Body of pancreas (tissue), 4 donors: ENCODE measurements around the gene DNAH10. TPM values are rescaled to one million over a fixed set of nuclear protein-coding genes. Genes with fewer than 3 reads are reported as not detected.

Experiments used
- ATAC-seq: fragments of 150-250 bp; one replicate; pipeline ENCODE4 v1.9.1; 2016
- DNase-seq, 4 donors: peaks; one replicate each; pipeline ENCODE4 v3.0.0-alpha.2; 2019
- H3K27ac ChIP-seq, 4 donors: fragments of 200-600 bp; sonication (generic); 1 replicate in 3 of 4; 2 replicates in 1 of 4; pipeline versions ENCODE4 v1.5.1 to v1.6.1; 2016 to 2019; ENCODE audit warnings: mild to moderate bottlenecking in 1 of 4, mixed read lengths in 1 of 4, moderate library complexity in 1 of 4
- H3K27me3 ChIP-seq, 2 donors: fragments of 200-600 bp; sonication (generic); one replicate each; pipeline ENCODE4 v1.6.0; 2016; ENCODE audit warnings: mild to moderate bottlenecking in 1 of 2
- H3K36me3 ChIP-seq, 2 donors: fragments of 200-600 bp; sonication (generic); replicated peaks in 1 of 2; 2 replicates each; pipeline ENCODE4 v1.5.1; 2016; ENCODE audit warnings: low read depth in 2 of 2; ENCODE audit not compliant: insufficient read depth in 1 of 2
- H3K4me1 ChIP-seq: fragments of 200-600 bp; sonication (generic); one replicate; pipeline ENCODE4 v1.6.0; 2016
- H3K4me3 ChIP-seq, 2 donors: fragments of 200-600 bp; sonication (generic); 1 replicate in 1 of 2; 2 replicates in 1 of 2; pipeline ENCODE4 v1.5.1; 2016 to 2019
- H3K9me3 ChIP-seq, 3 donors: fragments of 200-600 bp; sonication (generic); 1 replicate in 2 of 3; 2 replicates in 1 of 3; pipeline ENCODE4 v1.5.1; 2016
- POLR2A ChIP-seq, 3 donors: fragments of 450-650 bp; IDR thresholded peaks; one replicate each; pipeline ENCODE4 v1.6.1; 2016; ENCODE audit warnings: antibody characterized with exemption in 3 of 3, mild to moderate bottlenecking in 2 of 3
- WGBS, 2 donors: methylation state at CpG; one replicate each; pipeline ENCODE4 v1.1.5; 2017; 5-methylcytosine and 5-hydroxymethylcytosine counted together
- intact Hi-C: fragments of 100-400 bp; cut with DNase I; formaldehyde crosslinking; loops from one replicate; pipeline ENCODE4 v1.15.1; 2023
- total RNA-seq, 2 donors: library from RNA; depleted of rRNA; stranded (reverse); fragments of >200 nt; gene quantifications; one replicate each; pipeline ENCODE4 v1.1.0, GENCODE V29; 2016
- TF ChIP-seq, protein P1 (sequence below), 7 experiments: fragments of 450-650 bp in 4 of 7; fragments of 200-600 bp in 3 of 7; sonication (generic) in 3 of 7; IDR thresholded peaks; one replicate each; pipeline ENCODE4 v1.5.1; 2016 to 2019; ENCODE audit warnings: antibody characterized with exemption in 7 of 7

The DNAH10 gene
- total RNA-seq, 2 donors from 2014 or later = 0.26 TPM; not detected in 1

DNA sequence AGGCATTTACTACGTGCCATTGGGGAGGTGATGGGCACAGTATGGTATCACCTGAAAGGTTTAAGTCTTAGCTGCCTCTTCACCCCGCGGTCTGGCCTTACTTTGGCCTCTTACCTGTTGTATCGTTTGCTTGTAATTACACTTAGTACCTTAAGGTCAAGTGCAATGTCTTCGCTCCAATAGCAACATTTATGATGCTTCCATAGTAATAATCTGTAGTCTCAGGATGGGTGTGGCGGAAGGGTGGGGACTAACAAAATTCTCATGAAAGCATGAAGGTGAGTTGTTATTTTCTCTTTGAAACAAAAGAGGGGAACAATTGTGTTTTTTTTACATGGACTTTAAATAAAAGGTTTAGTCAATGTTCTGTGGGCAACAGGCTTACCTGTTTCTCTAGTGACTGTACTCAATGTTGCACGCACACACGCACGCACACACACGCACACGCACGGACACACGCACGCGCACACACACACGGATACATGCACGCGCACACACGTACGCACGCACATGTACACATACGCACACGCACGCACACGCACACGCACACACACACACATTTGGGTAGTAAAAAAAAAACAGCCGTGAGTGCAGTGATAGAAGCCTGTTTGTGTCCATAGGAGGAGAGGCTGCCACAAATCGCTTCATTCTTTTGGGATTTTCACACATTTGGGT is 91.4 kb downstream of the DNAH10 start:
- TF ChIP-seq, protein P1, sequence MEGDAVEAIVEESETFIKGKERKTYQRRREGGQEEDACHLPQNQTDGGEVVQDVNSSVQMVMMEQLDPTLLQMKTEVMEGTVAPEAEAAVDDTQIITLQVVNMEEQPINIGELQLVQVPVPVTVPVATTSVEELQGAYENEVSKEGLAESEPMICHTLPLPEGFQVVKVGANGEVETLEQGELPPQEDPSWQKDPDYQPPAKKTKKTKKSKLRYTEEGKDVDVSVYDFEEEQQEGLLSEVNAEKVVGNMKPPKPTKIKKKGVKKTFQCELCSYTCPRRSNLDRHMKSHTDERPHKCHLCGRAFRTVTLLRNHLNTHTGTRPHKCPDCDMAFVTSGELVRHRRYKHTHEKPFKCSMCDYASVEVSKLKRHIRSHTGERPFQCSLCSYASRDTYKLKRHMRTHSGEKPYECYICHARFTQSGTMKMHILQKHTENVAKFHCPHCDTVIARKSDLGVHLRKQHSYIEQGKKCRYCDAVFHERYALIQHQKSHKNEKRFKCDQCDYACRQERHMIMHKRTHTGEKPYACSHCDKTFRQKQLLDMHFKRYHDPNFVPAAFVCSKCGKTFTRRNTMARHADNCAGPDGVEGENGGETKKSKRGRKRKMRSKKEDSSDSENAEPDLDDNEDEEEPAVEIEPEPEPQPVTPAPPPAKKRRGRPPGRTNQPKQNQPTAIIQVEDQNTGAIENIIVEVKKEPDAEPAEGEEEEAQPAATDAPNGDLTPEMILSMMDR (IDR thresholded peaks at IDR 0.05) = no peak
- no peak for TF ChIP-seq POLR2A (IDR thresholded peaks at IDR 0.05)
- DNase-seq (no peak), ATAC-seq (no peak)
- Histone ChIP-seq H3K27ac (no peak overlapping the region), H3K27me3 (no peaks in the 10 kb centered on the region), H3K4me3 (no peak overlapping the region), H3K9me3 (no peaks in the 10 kb centered on the region), H3K4me1 (no peaks in the 10 kb centered on the region), H3K36me3 (no peaks in the 10 kb centered on the region)
- WGBS, 2 donors = 76 to 85% methylated on average over 28 of the region's 28 CpGs
- intact Hi-C loops = no loop called here

DNA sequence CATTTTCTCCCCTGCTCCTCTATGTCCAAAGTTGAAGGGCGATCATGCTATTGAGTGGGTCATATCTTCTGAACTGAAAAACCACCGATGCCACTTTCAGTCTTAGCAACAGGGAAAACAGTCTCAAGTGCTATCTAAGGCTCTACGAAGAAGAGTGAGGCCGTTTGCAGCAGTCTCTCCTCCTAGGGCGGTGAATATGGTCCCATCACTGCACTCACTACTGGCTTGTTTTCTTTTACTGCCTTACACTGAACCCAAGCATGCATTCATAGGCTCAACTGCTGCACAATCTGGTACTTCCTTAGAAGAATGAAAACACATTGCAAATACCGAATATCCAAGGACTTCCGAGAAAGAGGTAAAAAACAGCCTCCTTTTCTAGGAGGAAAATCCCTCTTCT is 92.1 kb downstream of the DNAH10 start:
- H3K27me3 ChIP-seq = no peaks in the 10 kb centered on the region
- H3K27ac ChIP-seq = no peak overlapping the region
- H3K36me3 ChIP-seq = no peaks in the 10 kb centered on the region
- intact Hi-C loops = no loop called here
- H3K9me3 ChIP-seq = no peaks in the 10 kb centered on the region
- ATAC-seq (no peak), DNase-seq (no peak)
- no peaks in the 10 kb centered on the region for H3K4me1 ChIP-seq
- no peak for TF ChIP-seq POLR2A (IDR thresholded peaks at IDR 0.05)
- TF ChIP-seq, protein P1 (IDR thresholded peaks at IDR 0.05) = no peak
- no peak overlapping the region for H3K4me3 ChIP-seq
- WGBS, 2 donors = 61 to 74% methylated on average over 7 of the region's 7 CpGs

DNA sequence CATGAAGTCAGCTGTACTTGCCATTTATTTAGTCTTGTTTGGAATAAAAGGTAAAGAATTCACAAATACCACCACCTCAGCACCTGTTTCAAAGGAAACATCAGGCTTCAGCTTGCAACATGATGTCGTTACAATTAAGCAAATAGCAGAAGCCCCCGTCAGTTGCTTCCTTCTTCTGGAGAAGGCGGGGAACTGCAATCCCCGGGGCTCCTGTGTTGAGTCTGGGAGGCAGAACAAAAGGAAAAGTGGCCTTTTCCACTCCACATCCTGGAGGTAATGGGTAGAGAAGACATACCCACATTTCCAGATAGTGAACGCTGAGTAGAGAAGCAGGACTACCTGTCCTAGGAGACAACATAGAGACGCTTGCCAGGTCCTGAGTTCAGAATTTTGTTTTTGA is 92.8 kb downstream of the DNAH10 start:
- H3K27me3 ChIP-seq = no peaks in the 10 kb centered on the region
- no peak overlapping the region for H3K27ac ChIP-seq
- H3K36me3 ChIP-seq = no peaks in the 10 kb centered on the region
- TF ChIP-seq POLR2A (IDR thresholded peaks at IDR 0.05) = no peak
- TF ChIP-seq, protein P1 (IDR thresholded peaks at IDR 0.05) = no peak
- 49 to 56% methylated on average over 6 of the region's 6 CpGs for WGBS, 2 donors
- no peak overlapping the region for H3K4me3 ChIP-seq
- intact Hi-C loops = no loop called here
- H3K9me3 ChIP-seq = no peaks in the 10 kb centered on the region
- no peaks in the 10 kb centered on the region for H3K4me1 ChIP-seq
- DNase-seq (no peak), ATAC-seq (no peak)

DNA sequence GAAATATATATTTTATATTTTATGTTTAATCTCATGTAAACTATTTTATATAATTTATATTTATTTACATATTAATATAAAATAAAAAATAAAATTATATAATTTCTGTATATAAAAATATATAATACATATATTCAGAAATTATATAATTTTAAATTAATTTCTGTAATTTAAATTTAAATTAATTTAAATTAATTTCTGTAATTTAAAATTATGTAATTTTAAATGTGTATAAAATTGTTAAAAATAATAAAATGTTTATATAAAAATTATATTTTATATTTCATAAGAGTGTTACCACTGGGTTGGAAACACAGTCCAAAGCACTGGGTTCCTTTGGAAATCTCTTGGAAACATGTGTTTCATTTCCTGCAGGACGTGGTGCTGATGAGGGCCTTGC is 94.6 kb downstream of the DNAH10 start:
- no peak for ATAC-seq
- intact Hi-C loops = no loop called here
- Histone ChIP-seq H3K4me1 (no peaks in the 10 kb centered on the region), H3K36me3 (no peaks in the 10 kb centered on the region), H3K4me3 (no peak overlapping the region), H3K9me3 (no peaks in the 10 kb centered on the region), H3K27ac (no peak overlapping the region), H3K27me3 (no peaks in the 10 kb centered on the region)
- TF ChIP-seq, protein P1 (IDR thresholded peaks at IDR 0.05) = no peak
- no peak for TF ChIP-seq POLR2A (IDR thresholded peaks at IDR 0.05)
- DNase-seq = no peak
- 71 to 84% methylated on average over 1 of the region's 1 CpG for WGBS, 2 donors

DNA sequence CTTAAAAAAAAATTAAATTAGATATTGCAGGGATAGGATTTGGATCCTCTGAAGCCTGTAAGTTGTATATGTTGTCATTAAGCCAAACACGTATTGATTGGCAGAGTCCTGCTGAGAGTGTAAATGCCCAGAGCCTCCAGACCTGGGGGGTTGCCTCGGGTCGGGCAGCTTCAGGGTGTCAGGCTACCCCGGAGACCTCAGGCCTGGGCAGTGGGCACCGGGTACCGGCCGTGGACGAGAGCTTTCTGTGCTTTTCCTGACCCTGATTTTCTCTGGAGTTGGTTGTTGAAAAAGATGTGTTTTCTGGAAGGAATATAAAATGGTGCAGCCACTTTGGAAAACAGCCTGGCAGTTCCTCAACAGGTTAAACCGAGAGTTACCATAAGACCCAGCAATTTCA is 96.1 kb downstream of the DNAH10 start:
- H3K9me3 ChIP-seq = no peaks in the 10 kb centered on the region
- no peak for DNase-seq
- intact Hi-C loops = no loop called here
- no peaks in the 10 kb centered on the region for H3K36me3 ChIP-seq
- H3K4me1 ChIP-seq = no peaks in the 10 kb centered on the region
- H3K4me3 ChIP-seq = no peak overlapping the region
- H3K27ac ChIP-seq = no peak overlapping the region
- ATAC-seq = no peak
- WGBS, 2 donors = 59 to 66% methylated on average over 9 of the region's 9 CpGs
- H3K27me3 ChIP-seq = no peaks in the 10 kb centered on the region
- TF ChIP-seq, protein P1 (IDR thresholded peaks at IDR 0.05) = no peak
- TF ChIP-seq POLR2A (IDR thresholded peaks at IDR 0.05) = no peak
